Measurements from ENCODE around the gene AGPAT1. TPM values are rescaled to one million over a fixed set of nuclear protein-coding genes. Genes with fewer than 3 reads are reported as not detected.
"Not testable (repeated sequence)": the region's sequence is repeated elsewhere in the genome, so short reads cannot be mapped to it uniquely, and the experiment has no call there.

AGPAT1 gene
- total and polyA plus RNA-seq, 10 of the 15 experiments (the other 5 are each of a cell fraction or from before 2014, with no cell fraction given), result 13.9 to 39.5 (median 24.7) TPM

DNA sequence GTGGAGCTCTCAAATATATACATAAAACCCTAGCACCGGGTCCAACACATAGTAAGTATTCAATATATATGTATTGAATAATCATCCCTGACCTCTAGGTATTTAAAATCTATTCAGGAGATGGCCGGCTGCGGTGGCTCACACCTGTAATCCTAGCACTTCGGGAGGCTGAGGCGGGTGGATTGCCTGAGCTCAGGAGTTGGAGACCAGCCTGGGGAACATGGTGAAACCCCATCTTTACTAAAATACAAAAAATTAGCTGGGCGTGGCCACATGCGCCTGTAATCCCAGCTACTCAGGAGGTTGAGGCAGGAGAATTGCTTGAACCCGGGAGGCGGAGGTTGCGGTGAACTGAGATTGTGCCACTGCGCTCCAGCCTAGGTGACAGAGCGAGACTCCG is 17.2 kb upstream of the AGPAT1 start:
- 64% methylated on average over 13 of the region's 13 CpGs for WGBS (ENCODE audit: insufficient coverage, insufficient replicate concordance, low lambda C conversion rate, missing lambda C conversion rate)
- RAD21 ChIA-PET (ENCODE audit: unreplicated experiment), result interaction anchor here (0.7 to 3.7 kb wide), 7 partner anchors 14 to 779 kb away, joined by 3 to 27 read pairs (median 3); partner anchors contain the start of genes AGPAT1, ATF6B and FKBPL
- peaks cover 52% of the 10 kb centered on the region for H3K79me2 ChIP-seq (ENCODE audit: control insufficient read depth, insufficient read depth, low read length)

More for the DNA sequence above, 17.2 kb upstream of the AGPAT1 start:
- H3K4me2 ChIP-seq (ENCODE audit: control insufficient read depth, insufficient read depth), result peak overlapping the region; percentile 99
- BruUV-seq (replicated peaks); ATAC-seq; H4K20me1 ChIP-seq (ENCODE audit: control insufficient read depth, insufficient read depth); H3K36me3 ChIP-seq (ENCODE audit: control insufficient read depth in 2 of 2, insufficient read depth in 2 of 2, low read length in 1 of 2); DNase-seq (ENCODE audit: low read depth, low spot score); FAIRE-seq; H3K27me3 ChIP-seq (replicated peaks in 1 of 2; ENCODE audit: control insufficient read depth in 2 of 2, insufficient read depth in 2 of 2, low read length in 1 of 2); H3K9me3 ChIP-seq (replicated peaks; ENCODE audit: control insufficient read depth, insufficient read depth, low read length); intact Hi-C loops (cut with micrococcal nuclease; ENCODE audit: unreplicated experiment); in situ Hi-C loops (cut with MboI); H2AFZ ChIP-seq (ENCODE audit: control insufficient read depth, low read depth, low read length): not testable (repeated sequence)
- peak overlapping the region; percentile 99 for H3K9ac ChIP-seq (ENCODE audit: control insufficient read depth, insufficient read depth, low read length)
- H3K27ac ChIP-seq (ENCODE audit: control insufficient read depth, insufficient read depth), result peak overlapping the region; percentile 100
- POLR2A ChIA-PET, result interaction anchor here (0.6 to 7.0 kb wide), 9 partner anchors 15 to 836 kb away, joined by 3 to 123 read pairs (median 5); partner anchors contain the start of genes AGPAT1, ATF6B, FKBPL and HLA-DMA
- CTCF ChIA-PET, result interaction anchor here (1.3 to 4.2 kb wide), 4 partner anchors 14 to 74 kb away, joined by 4 to 35 read pairs (median 7); partner anchors contain the start of genes ATF6B and FKBPL
- SMC1A ChIA-PET (ENCODE audit: uncharacterized antibody, unreplicated experiment), result interaction anchor here (0.6 to 4.3 kb wide), 6 partner anchors 15 to 221 kb away, joined by 3 to 41 read pairs (median 3); partner anchors contain the start of genes AGPAT1, ATF6B, FKBPL and RNF5
- TF ChIP-seq, protein P1, sequence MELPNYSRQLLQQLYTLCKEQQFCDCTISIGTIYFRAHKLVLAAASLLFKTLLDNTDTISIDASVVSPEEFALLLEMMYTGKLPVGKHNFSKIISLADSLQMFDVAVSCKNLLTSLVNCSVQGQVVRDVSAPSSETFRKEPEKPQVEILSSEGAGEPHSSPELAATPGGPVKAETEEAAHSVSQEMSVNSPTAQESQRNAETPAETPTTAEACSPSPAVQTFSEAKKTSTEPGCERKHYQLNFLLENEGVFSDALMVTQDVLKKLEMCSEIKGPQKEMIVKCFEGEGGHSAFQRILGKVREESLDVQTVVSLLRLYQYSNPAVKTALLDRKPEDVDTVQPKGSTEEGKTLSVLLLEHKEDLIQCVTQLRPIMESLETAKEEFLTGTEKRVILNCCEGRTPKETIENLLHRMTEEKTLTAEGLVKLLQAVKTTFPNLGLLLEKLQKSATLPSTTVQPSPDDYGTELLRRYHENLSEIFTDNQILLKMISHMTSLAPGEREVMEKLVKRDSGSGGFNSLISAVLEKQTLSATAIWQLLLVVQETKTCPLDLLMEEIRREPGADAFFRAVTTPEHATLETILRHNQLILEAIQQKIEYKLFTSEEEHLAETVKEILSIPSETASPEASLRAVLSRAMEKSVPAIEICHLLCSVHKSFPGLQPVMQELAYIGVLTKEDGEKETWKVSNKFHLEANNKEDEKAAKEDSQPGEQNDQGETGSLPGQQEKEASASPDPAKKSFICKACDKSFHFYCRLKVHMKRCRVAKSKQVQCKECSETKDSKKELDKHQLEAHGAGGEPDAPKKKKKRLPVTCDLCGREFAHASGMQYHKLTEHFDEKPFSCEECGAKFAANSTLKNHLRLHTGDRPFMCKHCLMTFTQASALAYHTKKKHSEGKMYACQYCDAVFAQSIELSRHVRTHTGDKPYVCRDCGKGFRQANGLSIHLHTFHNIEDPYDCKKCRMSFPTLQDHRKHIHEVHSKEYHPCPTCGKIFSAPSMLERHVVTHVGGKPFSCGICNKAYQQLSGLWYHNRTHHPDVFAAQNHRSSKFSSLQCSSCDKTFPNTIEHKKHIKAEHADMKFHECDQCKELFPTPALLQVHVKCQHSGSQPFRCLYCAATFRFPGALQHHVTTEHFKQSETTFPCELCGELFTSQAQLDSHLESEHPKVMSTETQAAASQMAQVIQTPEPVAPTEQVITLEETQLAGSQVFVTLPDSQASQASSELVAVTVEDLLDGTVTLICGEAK (IDR thresholded peaks at IDR 0.05; ENCODE audit: borderline replicate concordance), result 0 out of 2 replicates have a peak, but pooled peaks have one; percentile 11
- TF ChIP-seq CBFB (IDR thresholded peaks at IDR 0.05; ENCODE audit: low read depth), result peak; percentile 1; the same call in 1 of the 2 replicates
- TF ChIP-seq IKZF1 (conservative IDR thresholded peaks at IDR 0.05), result 0 out of 2 replicates have a peak, but pooled peaks have one; percentile 12
- H3K4me3 ChIP-seq, result peak overlapping the region; percentile 90
- peaks cover 32% of the 10 kb centered on the region for H3K4me1 ChIP-seq (ENCODE audit: control insufficient read depth, insufficient read depth, low read length)

Data from GM12878 (cell line).